OCI-LY1 (cell line): ENCODE measurements around the gene USP24.
"Not testable (repeated sequence)": the region's sequence is repeated elsewhere in the genome, so short reads cannot be mapped to it uniquely, and the experiment has no call there.

ENCODE experiments used
- H2AFZ ChIP-seq: fragments of 200-600 bp; sonication (generic), shearing (Covaris generic); 2 replicates; pipeline ENCODE4 v1.6.0; 2014; ENCODE audit warnings: antibody characterized with exemption, mild to moderate bottlenecking, low read length
- H3F3A ChIP-seq: fragments of 200-600 bp; sonication (generic), shearing (Covaris generic); 2 replicates; pipeline ENCODE4 v1.6.0; 2014; ENCODE audit warnings: mild to moderate bottlenecking, antibody characterized with exemption, low read length, moderate library complexity; ENCODE audit not compliant: insufficient read depth
- H3K27ac ChIP-seq: fragments of 200-600 bp; sonication (generic); 2 replicates; pipeline ENCODE4 v1.5.1; 2014; ENCODE audit warnings: low read length, mixed run types, mild to moderate bottlenecking, low read depth; ENCODE audit not compliant: poor library complexity, severe bottlenecking
- H3K27me3 ChIP-seq: fragments of 200-600 bp; sonication (generic); 2 replicates; pipeline ENCODE4 v1.6.0; 2014; ENCODE audit warnings: antibody characterized with exemption, mild to moderate bottlenecking, low read length, moderate library complexity; ENCODE audit not compliant: insufficient read depth
- H3K36me3 ChIP-seq: fragments of 200-600 bp; sonication (generic); 2 replicates; pipeline ENCODE4 v1.6.1; 2014; ENCODE audit warnings: mild to moderate bottlenecking, antibody characterized with exemption, low read length, moderate library complexity, mixed read lengths; ENCODE audit not compliant: insufficient read depth
- H3K4me1 ChIP-seq: fragments of 200-600 bp; sonication (generic); 2 replicates; pipeline ENCODE4 v1.5.1; 2014; ENCODE audit warnings: mild to moderate bottlenecking, low read length, moderate library complexity; ENCODE audit not compliant: insufficient read depth, severe bottlenecking
- H3K4me2 ChIP-seq: fragments of 200-600 bp; sonication (generic), shearing (Covaris generic); 2 replicates; pipeline ENCODE4 v1.6.1; 2014; ENCODE audit warnings: low read length
- H3K4me3 ChIP-seq: fragments of 200-600 bp; sonication (generic); 2 replicates; pipeline ENCODE4 v1.5.1; 2014; ENCODE audit warnings: low read length, low read depth, mild to moderate bottlenecking, mixed read lengths; ENCODE audit not compliant: poor library complexity, severe bottlenecking
- H3K79me2 ChIP-seq: fragments of 200-600 bp; shearing (Covaris generic); 2 replicates; pipeline ENCODE4 v1.6.1; 2016; ENCODE audit warnings: mixed run types, low read length, mixed read lengths; ENCODE audit not compliant: insufficient read depth
- H3K9ac ChIP-seq: fragments of 200-600 bp; sonication (generic), shearing (Covaris generic); 2 replicates; pipeline ENCODE4 v1.6.1; 2014; ENCODE audit warnings: mild to moderate bottlenecking, low read length, mixed read lengths
- H3K9me2 ChIP-seq: fragments of 200-600 bp; sonication (generic), shearing (Covaris generic); 2 replicates; pipeline ENCODE4 v1.6.1; 2014; ENCODE audit warnings: low read depth, mild to moderate bottlenecking, low read length, mixed read lengths
- H3K9me3 ChIP-seq: fragments of 200-600 bp; shearing (Covaris generic); 2 replicates; pipeline ENCODE4 v1.6.1; 2014; ENCODE audit warnings: low read length, mixed read lengths
- H4K20me1 ChIP-seq: fragments of 200-600 bp; sonication (generic), shearing (Covaris generic); 2 replicates; pipeline ENCODE4 v1.6.0; 2016; ENCODE audit warnings: mild to moderate bottlenecking, low read length; ENCODE audit not compliant: insufficient read depth
- EZH2 ChIP-seq: fragments of 200-600 bp; sonication (generic), shearing (Covaris generic); IDR thresholded peaks from 2 replicates; pipeline ENCODE4 v1.8.0; 2017; ENCODE audit warnings: borderline replicate concordance, mixed run types, mild to moderate bottlenecking, antibody characterized with exemption, low read length, moderate library complexity, mixed read lengths
- TF ChIP-seq, protein P1 (sequence below): fragments of 200-600 bp; sonication (generic), shearing (Covaris generic); IDR thresholded peaks from 2 replicates; pipeline ENCODE4 v1.5.1; 2017; ENCODE audit warnings: mild to moderate bottlenecking, antibody characterized with exemption, low read length, moderate library complexity, mixed read lengths

Gene USP24

DNA sequence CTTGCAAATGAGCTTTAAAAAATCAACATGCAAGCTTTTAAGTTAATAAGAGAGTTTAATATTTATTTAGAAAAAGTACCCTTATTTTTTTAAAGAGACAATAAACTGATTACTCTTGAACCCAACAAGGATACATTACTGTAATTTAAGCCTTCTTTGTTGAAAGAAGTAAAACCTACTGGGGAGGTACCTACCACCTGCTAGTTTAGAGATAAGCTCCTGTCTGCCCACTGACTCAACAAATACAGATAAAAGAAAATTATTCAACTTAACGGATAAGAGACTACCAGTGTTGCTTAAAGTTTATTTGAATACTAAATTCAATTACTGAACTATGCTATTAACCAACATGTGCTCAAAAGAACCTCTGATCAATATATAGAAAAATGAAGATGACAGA lies 23.1 kb downstream of the USP24 start:
- no peak for TF ChIP-seq EZH2
- TF ChIP-seq, protein P1, sequence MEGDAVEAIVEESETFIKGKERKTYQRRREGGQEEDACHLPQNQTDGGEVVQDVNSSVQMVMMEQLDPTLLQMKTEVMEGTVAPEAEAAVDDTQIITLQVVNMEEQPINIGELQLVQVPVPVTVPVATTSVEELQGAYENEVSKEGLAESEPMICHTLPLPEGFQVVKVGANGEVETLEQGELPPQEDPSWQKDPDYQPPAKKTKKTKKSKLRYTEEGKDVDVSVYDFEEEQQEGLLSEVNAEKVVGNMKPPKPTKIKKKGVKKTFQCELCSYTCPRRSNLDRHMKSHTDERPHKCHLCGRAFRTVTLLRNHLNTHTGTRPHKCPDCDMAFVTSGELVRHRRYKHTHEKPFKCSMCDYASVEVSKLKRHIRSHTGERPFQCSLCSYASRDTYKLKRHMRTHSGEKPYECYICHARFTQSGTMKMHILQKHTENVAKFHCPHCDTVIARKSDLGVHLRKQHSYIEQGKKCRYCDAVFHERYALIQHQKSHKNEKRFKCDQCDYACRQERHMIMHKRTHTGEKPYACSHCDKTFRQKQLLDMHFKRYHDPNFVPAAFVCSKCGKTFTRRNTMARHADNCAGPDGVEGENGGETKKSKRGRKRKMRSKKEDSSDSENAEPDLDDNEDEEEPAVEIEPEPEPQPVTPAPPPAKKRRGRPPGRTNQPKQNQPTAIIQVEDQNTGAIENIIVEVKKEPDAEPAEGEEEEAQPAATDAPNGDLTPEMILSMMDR: no peak
- H3K27ac ChIP-seq: no peak overlapping the region

DNA sequence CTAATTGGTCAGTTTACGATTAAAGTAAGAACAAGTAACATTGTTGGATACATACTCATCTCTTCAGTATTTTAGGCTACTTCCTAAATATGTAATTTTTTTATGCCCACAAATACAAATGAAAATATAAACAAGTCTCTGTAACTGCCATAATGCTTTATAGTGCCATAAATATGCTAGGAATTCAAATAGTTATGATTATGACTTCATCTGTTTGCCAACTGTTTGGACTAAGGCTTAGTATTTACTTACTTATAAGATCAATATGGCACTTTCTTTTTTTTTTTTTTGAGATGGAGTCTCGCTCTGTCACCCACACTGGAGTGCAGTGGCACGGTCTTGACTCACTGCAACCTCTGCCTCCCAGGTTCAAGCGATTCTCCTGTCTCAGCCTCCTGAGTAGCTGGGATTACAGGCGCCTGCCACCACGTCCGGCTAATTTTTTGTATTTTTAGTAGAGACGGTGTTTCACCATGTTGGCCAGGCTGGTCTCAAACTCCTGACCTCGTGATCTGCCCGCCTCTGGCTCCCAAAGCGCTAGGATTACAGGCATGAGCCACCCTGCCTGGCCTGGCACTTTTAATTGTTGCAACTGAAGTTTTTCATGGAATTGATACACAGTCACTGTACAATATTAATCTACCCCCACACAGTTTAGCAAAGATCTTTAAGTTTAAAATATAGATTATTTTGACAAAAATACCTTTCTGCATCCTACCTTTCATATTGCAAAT lies 23.8 kb downstream of the USP24 start:
- H3K27ac ChIP-seq, H4K20me1 ChIP-seq, H3K36me3 ChIP-seq, H2AFZ ChIP-seq, H3K4me1 ChIP-seq, H3F3A ChIP-seq, H3K9me2 ChIP-seq, H3K9me3 ChIP-seq, H3K4me3 ChIP-seq, H3K4me2 ChIP-seq, H3K27me3 ChIP-seq, H3K9ac ChIP-seq: not testable (repeated sequence)
- H3K79me2 ChIP-seq: peaks cover 39% of the 10 kb centered on the region

More for the DNA sequence above, 23.1 kb downstream of the USP24 start:
- Histone ChIP-seq H3K4me2 (no peak overlapping the region), H3K9me2 (no peaks in the 10 kb centered on the region), H3K9me3 (no peaks in the 10 kb centered on the region), H4K20me1 (no peaks in the 10 kb centered on the region), H3K4me1 (no peaks in the 10 kb centered on the region), H3K4me3 (no peak overlapping the region), H3K27me3 (no peaks in the 10 kb centered on the region), H3K79me2 (peaks cover 32% of the 10 kb centered on the region), H3K36me3 (no peaks in the 10 kb centered on the region), H3F3A (no peaks in the 10 kb centered on the region), H2AFZ (no peak overlapping the region), H3K9ac (no peak overlapping the region)

DNA sequence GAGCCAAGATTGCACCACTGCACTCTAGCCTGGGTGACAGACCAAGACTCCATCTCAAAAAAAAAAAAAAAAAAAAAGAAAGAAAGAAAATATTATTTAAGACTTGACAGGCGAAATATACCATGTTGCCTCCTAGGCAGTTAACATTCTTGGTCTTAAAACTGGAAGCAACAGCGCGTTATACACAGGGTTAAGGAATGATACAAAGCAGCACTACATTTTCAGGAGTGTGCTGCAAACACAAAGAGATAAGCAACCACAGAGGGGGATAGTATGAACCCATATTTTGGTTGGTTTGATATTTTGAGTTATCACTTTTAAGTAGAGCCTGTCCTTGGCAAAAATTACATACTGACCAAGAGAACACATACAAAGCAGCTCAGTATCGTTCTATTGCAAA lies 25.1 kb downstream of the USP24 start:
- H3K79me2 ChIP-seq: peaks cover 42% of the 10 kb centered on the region
- no peak overlapping the region for H2AFZ ChIP-seq
- H3K9me2 ChIP-seq: no peaks in the 10 kb centered on the region
- no peak overlapping the region for H3K4me2 ChIP-seq
- no peaks in the 10 kb centered on the region for H3K27me3 ChIP-seq
- H3K4me1 ChIP-seq: no peaks in the 10 kb centered on the region
- H4K20me1 ChIP-seq: no peaks in the 10 kb centered on the region
- no peak overlapping the region for H3K9ac ChIP-seq
- no peak overlapping the region for H3K27ac ChIP-seq
- no peaks in the 10 kb centered on the region for H3K36me3 ChIP-seq
- TF ChIP-seq, protein P1: no peak
- no peak for TF ChIP-seq EZH2
- no peaks in the 10 kb centered on the region for H3F3A ChIP-seq
- no peak overlapping the region for H3K4me3 ChIP-seq
- no peaks in the 10 kb centered on the region for H3K9me3 ChIP-seq

DNA sequence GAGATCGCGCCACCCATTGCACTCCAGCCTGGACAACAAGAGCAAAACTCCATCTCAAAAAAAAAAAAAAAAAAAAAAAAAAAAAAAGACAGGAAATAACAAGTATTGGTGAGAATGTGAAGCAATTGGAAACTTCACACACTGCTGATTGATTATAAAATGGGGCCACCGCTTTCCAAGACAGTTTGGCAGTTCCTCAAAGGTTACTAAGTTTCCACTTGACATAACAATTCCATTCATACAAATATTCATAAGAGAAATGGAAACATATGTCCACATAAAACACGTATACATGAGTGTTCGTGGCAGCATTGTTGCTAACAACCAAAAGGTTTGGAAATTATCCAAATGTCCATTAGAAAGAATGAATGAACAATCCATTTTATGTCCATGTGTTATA lies 26.3 kb downstream of the USP24 start:
- Histone ChIP-seq H3K9ac (no peak overlapping the region), H3K36me3 (no peaks in the 10 kb centered on the region), H3K79me2 (peaks cover 52% of the 10 kb centered on the region), H3K9me2 (no peaks in the 10 kb centered on the region), H3K4me2 (no peak overlapping the region), H4K20me1 (no peaks in the 10 kb centered on the region), H3K27me3 (no peaks in the 10 kb centered on the region), H3K9me3 (peaks cover 3% of the 10 kb centered on the region; the same call in 1 of the 2 replicates), H3K4me3 (no peak overlapping the region), H3K4me1 (no peaks in the 10 kb centered on the region), H2AFZ (no peak overlapping the region), H3F3A (no peaks in the 10 kb centered on the region), H3K27ac (no peak overlapping the region)
- TF ChIP-seq EZH2: no peak
- TF ChIP-seq, protein P1: no peak
